ENCODE measurements around the gene ZNF683.
A peak's percentile ranks its signal among the peaks of the same experiment; 100 is the strongest.

The ZNF683 gene

GRCh38 chr1:26384076-26384475 is 11.5 kb upstream of the ZNF683 start:
- no peak for DNase-seq

DNA sequence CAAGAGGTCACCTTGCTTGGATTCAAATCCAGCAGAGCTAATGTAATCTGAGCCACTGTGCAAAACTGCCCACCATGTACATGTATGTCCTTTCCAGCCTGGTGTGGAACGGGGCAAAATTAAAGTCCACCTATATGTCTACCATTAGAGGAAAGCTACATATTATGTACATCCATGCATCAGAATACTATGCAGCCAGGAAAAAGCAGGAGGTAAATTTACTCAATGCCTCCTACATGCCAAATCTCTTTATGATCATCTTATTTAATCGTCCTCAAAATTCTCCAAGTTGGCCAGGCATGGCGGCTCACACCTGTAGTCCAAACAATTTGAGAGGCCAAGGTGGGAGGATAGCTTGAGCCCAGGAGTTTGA is 6.3 kb upstream of the ZNF683 start:
- no peak for DNase-seq

GRCh38 chr1:26378088-26378878 is 5.7 kb upstream of the ZNF683 start:
- DNase-seq: peak; percentile 62 to 67 (median 64)

DNA sequence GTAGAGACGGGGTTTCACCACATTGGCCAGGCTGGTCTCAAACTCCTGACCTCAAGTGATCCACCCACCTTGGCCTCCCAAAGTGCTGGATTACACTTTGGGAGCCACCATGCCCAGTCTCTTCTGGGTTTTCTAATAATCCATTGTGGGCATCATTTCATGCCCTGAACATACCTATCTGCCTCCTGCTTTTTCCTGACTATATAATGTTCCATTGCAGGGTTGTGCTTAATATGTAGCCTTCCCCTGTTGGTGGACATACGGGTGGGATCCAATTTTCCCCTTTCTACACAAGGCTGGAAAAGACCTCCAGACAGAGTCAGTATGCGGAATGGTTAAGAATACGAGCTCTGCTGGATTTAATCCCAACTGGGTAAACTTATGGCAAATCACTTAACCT is 3.5 kb upstream of the ZNF683 start:
- DNase-seq: no peak

- no peak for DNase-seq
These were observed 2.5 kb upstream of the ZNF683 start for GRCh38 chr1:26375081-26375480.

DNA sequence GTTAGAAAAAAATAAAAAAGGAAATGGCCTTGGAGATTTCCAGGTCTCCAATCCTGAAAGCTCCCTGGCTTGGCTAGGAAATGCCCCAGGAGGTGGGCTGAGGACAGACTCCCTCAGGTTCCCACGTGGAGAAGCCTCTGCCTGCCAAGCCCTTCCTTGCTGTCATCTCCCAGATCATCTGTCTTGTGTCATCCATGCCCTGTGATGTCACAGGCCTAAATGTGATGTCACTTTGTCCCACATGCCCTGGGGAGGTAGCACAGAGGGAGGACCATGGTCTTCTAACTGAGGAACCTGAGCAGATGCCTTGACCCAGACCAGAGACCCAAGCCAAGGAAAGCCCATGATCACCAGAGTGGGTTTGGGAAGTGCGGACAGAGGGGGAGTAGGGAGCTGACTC is 1.8 kb upstream of the ZNF683 start:
- peak in 2 of 3 donors; percentile 19 to 21 for DNase-seq

GRCh38 chr1:26373789-26374188 is 1.2 kb upstream of the ZNF683 start:
- no peak for DNase-seq

DNA sequence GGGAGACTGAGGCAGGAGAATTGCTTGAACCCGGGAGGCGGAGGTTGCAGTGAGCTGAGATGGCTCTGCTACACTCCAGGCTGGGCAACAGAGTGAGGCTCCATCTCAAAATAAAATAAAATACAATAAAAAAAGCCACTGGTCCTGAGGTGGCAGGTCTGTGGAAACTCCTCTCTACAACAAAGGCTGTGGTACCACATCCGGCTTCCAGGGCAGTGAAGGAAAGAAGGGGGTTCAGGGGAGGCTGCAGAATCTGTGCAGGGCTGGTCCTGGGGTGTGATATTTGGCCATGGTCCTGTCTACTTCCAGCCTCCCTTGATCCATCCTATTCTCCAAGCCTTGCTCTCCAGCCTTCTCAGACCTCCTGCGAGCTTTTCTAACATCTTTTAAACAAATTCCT is 731 bp upstream of the ZNF683 start:
- DNase-seq: no peak

- peak; percentile 36 to 56 (median 49) for DNase-seq
These were observed 511 bp downstream of the ZNF683 start for GRCh38 chr1:26372039-26372438.

DNA sequence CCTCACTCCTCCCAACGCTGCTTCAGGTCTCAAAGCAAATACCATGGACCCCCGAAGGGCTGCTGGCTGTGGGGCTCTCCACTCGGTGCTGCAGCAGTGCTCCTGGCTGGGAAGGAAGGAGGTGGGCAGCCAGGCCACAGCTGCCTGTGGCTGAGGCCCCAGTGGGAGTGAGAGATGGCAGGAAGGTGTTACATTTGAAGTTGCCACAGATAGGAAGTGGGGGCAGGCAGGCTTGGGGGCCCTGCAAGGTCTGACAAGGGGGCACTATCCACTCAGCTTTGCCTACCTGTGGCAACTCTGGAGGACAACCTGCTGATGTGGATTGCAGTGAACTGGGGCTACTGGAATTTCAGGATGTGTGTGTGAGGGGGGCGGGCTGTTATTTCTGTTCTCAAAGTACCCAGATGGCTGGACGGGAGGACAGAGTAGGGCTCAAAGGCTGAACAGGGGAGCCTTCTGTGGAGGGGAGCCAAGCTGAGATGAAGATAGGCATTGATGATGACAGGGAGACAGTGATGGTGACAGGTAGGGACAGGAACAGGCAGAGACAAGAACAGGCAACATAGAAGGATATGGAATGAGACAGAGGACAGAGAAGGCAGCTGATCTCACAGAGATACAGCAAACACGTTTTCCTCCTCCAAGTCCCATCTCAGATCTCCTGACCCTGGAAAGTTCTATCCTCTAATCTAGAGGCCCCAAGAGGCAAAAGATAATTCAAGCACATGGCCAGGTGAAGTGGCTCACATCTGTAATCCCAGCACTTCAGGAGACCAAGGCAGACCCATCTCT is 1.8 kb downstream of the ZNF683 start:
- DNase-seq: no peak

- DNase-seq: no peak
These were observed 4.1 kb downstream of the ZNF683 start for GRCh38 chr1:26368486-26368885.

- DNase-seq: no peak
These were observed 4.5 kb downstream of the ZNF683 start for GRCh38 chr1:26368006-26368405.

DNA sequence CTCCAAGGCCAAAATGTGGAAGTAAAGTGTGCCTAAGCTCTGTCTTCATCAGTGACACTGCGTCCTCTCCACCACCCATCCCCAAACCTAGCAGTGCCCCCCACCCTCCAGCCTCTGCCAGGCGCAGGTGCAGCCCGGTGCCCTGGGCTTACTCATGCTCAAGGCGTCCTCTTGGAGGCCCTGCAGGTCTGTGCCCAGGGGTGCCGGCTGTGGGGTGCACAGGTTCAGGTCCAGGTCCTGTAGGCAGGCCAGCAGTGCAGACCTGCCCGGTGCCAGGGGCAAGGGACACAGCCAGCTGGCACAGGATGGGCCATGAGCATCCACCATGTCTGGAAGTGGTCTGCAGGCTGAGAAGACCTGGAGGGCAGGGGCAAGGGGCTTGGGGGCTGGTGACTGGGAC is 5.1 kb downstream of the ZNF683 start:
- DNase-seq: no peak

DNA sequence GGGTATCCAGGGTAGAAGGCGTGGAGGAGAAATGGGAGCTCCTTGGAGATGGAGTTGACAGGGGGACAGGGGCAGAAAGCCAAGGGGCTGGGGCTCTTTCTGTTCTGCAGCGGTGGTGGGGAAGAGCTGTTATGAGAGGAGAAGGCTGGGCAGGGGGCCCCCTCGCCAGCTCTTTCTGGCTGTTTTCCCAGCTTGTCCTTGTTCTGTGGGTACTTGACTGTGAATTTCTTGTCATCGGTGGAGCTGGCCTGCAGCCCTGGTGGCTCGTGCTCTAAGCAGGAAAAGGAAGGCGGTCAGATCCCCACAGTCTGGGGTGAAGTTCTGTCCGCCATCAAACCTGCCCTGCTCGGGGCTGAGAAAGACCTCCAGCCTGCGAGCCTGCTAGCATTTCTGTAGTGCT is 7.6 kb downstream of the ZNF683 start:
- DNase-seq: no peak

DNA sequence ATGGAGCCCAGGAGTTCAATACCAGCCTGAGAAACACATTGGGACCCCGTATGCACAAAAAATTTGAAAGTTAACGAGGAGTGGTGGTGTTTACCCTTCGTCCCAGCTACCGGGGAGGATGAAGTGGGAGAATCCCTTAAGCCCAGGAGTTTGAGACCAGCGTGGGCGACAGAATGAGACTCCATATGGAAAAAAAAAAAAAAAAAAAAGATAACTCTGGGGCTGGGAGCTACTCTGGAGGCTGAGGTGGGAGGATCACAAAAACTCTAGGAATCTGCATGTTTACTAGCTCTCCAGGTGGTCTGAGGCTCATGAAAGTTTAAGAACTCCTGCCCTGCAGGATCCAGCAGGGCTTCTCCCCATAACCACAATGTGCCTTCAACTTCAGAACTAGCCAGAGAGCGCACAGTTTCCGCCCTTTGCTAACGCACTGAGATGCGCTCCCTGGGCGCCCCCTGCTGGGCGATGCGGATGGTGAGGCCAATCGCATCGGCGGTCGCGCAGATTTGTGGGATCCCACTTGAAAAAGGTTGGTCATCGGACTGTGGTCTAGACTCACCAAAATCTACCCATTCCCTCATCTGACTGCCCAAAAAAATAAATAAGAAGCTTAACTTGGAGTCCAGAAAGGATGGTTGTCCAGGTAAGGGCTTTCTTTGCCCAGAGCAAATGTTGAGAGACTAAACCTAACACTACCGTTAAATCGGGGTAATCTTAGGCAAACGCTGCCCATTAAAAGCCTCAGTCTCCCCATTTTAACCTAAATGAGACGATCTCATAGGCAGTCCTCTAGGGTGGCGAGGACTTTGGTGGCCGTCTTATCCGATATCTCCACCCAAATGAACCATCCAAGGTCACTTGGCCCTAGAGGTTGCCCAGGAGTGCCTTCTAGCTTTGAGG is 8.8 kb downstream of the ZNF683 start:
- DNase-seq: peak; percentile 87 to 95 (median 91)

- no peak for DNase-seq
These were observed 10.2 kb downstream of the ZNF683 start for GRCh38 chr1:26362331-26362730.

DNA sequence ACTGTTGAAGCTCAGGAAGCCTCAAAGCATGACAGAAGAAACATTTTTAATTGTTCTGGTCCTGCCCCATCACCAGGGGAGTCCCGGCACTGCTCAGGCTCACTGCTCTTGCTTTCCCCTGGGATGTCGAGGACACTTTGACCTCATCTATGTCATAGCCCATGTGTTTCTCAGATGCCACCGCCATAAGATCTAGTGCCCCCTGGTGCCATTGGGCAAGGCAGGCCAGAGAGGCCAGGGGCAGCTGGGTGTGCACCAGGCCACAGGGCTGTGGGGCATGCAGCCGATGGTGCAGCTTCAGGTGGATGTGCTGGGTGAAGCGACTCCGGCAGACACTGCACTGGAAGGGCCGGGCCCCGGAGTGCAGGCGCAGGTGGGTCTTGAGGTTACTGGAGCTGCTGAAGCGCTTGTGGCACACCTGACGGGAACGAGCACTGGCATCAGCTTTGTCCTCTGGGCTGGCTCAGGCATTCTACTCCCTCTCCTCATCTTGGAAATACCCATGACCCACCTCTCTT is 10.9 kb downstream of the ZNF683 start:
- DNase-seq: no peak

- DNase-seq: no peak
These were observed 11.5 kb downstream of the ZNF683 start for GRCh38 chr1:26360807-26361604.

DNA sequence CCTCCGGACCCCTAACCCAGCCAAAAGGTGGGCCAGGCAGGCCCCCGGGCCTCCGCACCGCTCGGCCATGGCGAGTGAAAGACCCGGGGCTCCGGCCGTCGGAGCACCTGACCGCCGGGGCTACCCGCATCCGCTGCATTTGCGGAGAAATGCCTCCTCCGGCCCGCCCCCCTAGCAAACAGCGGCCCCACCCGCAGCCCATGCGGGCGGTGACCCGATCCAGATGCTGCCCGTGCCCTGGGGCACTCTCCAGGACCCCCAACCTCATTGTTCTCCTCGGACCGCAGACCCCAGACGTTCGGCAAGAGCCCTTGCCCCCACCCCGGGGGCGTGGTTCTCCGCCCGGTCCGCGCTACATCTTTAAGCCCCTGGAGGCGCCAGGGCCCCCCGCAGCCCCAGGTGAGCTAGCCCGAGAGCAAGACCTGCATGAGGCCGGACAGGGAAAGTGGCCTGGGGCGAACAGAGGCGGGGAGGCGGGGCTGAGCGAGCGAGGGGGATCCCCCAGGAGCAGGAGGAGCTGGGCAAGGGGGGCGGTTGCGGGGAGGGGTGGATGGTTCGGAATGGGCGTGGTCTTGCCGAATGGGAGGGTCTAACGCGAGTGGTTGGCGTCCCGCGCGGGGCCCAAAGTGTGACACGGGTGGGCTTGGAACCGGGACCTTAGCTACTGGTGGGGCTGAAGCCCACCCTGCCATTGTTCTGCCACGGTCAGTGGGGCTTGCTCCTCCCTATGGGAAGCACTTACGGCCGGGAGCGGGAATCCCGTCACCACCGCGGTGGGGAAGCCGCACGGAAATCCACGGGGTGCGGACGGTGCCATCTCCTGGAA is 12.4 kb downstream of the ZNF683 start:
- DNase-seq: peak; percentile 20 to 65 (median 40)

DNA sequence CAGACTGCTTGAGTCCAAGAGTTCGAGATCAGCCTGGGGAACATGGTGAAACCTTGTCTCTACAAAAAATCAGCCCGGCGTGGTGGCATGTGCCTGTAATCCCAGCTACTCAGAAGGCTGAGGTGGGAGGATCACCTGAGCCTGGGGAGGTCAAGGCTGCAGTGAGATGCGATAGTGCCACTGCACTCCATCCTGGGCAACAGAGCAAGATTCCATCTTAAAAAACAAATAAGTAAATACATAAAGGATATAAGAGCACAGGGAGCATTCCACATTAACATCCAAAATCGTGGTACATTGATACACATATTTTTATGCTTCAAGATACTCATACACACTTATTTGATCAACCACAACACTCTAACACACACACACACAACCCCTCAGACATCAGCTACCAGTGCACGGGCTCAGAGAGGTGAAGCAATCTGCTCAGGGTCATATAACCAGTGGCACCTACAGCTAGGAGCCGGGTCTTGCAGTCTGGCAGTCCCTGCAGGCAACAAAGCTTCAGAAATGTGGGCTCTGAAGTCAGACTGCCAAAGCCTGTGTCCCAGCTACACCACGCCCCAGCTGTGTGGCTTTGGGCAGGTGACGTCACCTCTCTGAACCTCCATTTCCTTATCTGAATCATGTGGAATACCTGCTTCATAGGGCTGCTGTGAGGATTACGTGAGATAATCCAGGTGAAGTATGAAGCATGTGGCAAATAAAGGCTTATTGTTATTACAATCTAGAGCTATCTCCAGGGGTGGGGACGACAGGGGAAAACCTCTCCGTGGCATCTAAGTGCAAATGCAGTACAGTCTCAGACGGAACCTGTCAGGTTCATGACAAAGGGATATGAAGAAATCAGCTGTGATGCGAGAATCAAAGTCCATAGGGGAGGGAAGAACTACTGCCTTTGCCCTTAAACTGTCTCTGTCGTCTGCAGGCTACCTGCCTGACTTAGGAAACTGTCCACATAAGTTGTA is 13.9 kb downstream of the ZNF683 start:
- DNase-seq: no peak

Data from suppressor macrophage treated with lipopolysaccharide for 1 hour (primary cell).